Left ventricle myocardium inferior (tissue), 1 donor: ENCODE measurements around the gene ITGAE. TPM values are rescaled to one million over a fixed set of nuclear protein-coding genes. Genes with fewer than 3 reads are reported as not detected.

Experiments used
- DNase-seq: peaks from one replicate; pipeline ENCODE4 v3.0.0-alpha.2; 2020
- H3K27ac ChIP-seq: fragments of 200-600 bp; replicated peaks from 2 replicates; pipeline ENCODE4 v1.8.0; 2021
- H3K27me3 ChIP-seq: fragments of 200-600 bp; 2 replicates; pipeline ENCODE4 v1.8.0; 2021; ENCODE audit warnings: low read depth
- H3K36me3 ChIP-seq: fragments of 200-600 bp; 2 replicates; pipeline ENCODE4 v1.8.0; 2021
- H3K4me1 ChIP-seq: fragments of 200-600 bp; 2 replicates; pipeline ENCODE4 v1.8.0; 2021
- H3K4me3 ChIP-seq: fragments of 200-600 bp; 2 replicates; pipeline ENCODE4 v1.8.0; 2021; ENCODE audit warnings: mild to moderate bottlenecking, moderate library complexity
- H3K9me3 ChIP-seq: fragments of 200-600 bp; replicated peaks from 2 replicates; pipeline ENCODE4 v1.8.0; 2021
- intact Hi-C: fragments of 100-400 bp; cut with micrococcal nuclease; formaldehyde crosslinking; loops from one replicate; pipeline ENCODE4 v1.11.0; 2022
- total RNA-seq: library from RNA; stranded (reverse); fragmentation: NEBNext Ultra II Directional; extraction: Animal tissue kit (Norgen Biotek cat#: 25700); gene quantifications from one replicate; pipeline ENCODE4 v1.2.1, GENCODE V29; 2021
- TF ChIP-seq, protein P1 (sequence below): fragments of 200-600 bp; IDR thresholded peaks from 2 replicates; pipeline ENCODE4 v1.8.0; 2021; ENCODE audit warnings: antibody characterized with exemption, mild to moderate bottlenecking, borderline replicate concordance
- donor health status: DM: no; HTN: yes; CAD: no; lungs with severe emphysema.

Gene ITGAE
- total RNA-seq, 1 donor from 2014 or later = 19.6 TPM

DNA sequence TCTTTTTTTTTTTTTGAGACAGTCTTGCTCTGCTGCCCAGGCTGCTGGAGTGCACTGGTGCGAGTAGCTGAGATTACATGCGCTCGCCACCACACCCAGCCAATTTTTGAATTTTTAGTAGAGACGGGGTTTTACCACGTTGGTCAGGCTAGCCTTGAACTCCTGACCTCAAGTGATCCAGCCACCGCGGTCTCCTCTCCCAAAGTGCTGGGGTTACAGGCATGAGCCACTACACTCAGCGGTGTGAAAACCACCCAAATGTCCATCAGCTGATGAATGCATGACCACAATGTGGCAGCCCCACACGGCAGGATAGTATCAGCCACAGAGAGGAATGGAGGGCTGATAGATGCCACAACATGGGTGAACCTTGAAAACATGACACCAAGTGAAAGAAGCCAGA is 107.2 kb downstream of the ITGAE start:
- TF ChIP-seq, protein P1, sequence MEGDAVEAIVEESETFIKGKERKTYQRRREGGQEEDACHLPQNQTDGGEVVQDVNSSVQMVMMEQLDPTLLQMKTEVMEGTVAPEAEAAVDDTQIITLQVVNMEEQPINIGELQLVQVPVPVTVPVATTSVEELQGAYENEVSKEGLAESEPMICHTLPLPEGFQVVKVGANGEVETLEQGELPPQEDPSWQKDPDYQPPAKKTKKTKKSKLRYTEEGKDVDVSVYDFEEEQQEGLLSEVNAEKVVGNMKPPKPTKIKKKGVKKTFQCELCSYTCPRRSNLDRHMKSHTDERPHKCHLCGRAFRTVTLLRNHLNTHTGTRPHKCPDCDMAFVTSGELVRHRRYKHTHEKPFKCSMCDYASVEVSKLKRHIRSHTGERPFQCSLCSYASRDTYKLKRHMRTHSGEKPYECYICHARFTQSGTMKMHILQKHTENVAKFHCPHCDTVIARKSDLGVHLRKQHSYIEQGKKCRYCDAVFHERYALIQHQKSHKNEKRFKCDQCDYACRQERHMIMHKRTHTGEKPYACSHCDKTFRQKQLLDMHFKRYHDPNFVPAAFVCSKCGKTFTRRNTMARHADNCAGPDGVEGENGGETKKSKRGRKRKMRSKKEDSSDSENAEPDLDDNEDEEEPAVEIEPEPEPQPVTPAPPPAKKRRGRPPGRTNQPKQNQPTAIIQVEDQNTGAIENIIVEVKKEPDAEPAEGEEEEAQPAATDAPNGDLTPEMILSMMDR = no peak
- Histone ChIP-seq H3K27me3 (peaks cover 86% of the 10 kb centered on the region), H3K4me3 (no peak overlapping the region), H3K9me3 (peaks cover 7% of the 10 kb centered on the region), H3K36me3 (no peaks in the 10 kb centered on the region), H3K4me1 (peaks cover 31% of the 10 kb centered on the region), H3K27ac (no peak overlapping the region)
- DNase-seq = no peak
- intact Hi-C loops = no loop called here

DNA sequence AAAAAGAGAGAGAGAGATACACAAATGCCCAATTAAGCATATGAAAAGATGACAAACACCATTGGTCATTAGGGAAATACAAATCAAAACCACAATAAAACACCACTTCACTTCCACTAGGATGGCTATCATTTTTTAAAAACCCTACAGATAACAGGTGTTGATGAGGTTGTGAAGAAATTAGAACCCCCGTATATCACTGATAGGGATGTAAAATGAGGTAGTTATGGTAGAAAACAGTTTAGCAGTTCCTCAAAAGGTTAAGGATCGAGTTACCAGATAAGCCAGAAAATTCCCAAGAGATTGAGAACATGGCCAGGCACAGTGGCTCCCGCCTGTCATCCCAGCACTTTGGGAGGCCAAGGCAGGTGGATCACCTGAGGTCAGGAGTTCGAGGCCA is 107.8 kb downstream of the ITGAE start:
- intact Hi-C loops = no loop called here
- Histone ChIP-seq H3K9me3 (peaks cover 4% of the 10 kb centered on the region), H3K4me3 (no peak overlapping the region), H3K4me1 (peaks cover 31% of the 10 kb centered on the region), H3K27me3 (peaks cover 88% of the 10 kb centered on the region), H3K36me3 (no peaks in the 10 kb centered on the region), H3K27ac (no peak overlapping the region)
- no peak for DNase-seq
- TF ChIP-seq, protein P1 = no peak

DNA sequence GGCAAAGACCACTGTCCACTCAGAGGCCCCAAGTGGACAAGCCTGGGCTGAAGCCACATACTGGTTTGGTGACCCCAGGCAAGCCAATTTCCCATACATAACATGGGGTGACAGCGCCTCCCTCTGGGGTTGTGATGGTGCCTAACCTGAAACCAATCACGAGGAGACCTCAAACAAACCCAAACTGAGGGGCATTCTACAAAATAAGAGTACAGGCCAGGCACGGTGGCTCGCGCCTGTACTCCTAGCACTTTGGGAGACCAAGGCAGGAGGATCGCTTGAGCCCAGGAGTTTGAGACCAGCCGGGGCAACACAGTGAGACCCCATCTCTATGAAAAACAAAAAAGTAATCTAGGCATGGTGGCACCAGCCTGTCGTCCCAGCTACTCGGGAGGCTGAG is 108.6 kb downstream of the ITGAE start:
- intact Hi-C loops = no loop called here
- DNase-seq = no peak
- H3K4me1 ChIP-seq = peaks cover 31% of the 10 kb centered on the region
- no peaks in the 10 kb centered on the region for H3K9me3 ChIP-seq
- H3K27ac ChIP-seq = no peak overlapping the region
- H3K36me3 ChIP-seq = no peaks in the 10 kb centered on the region
- peaks cover 82% of the 10 kb centered on the region for H3K27me3 ChIP-seq
- no peak overlapping the region for H3K4me3 ChIP-seq
- TF ChIP-seq, protein P1 = peak; percentile 11

DNA sequence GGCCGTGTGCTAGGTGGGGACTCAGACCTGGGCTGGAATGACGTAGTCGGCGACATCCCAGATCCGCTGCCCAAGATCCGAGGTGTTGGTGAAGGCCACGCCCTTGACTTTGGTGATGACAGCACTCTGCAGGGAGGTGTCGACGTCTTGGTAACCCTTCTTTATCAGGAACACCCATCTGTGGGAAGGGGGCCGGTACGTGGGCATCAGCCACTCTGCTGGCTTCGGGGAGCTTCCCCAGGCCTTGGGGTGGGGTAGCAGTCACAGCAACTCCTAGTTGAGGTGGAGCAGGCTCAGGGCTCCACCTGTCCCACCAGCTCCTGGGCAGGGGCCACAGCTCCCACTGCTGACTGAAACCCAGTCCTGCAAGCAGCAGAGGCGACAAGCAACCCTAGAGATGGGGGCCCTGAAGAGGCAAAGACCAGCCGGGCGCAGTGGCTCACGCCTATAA is 109.3 kb downstream of the ITGAE start:
- Histone ChIP-seq H3K27me3 (peaks cover 75% of the 10 kb centered on the region), H3K27ac (no peak overlapping the region), H3K36me3 (no peaks in the 10 kb centered on the region), H3K4me1 (peaks cover 24% of the 10 kb centered on the region), H3K4me3 (no peak overlapping the region), H3K9me3 (no peaks in the 10 kb centered on the region)
- intact Hi-C loops = no loop called here
- no peak for DNase-seq
- TF ChIP-seq, protein P1 = no peak

DNA sequence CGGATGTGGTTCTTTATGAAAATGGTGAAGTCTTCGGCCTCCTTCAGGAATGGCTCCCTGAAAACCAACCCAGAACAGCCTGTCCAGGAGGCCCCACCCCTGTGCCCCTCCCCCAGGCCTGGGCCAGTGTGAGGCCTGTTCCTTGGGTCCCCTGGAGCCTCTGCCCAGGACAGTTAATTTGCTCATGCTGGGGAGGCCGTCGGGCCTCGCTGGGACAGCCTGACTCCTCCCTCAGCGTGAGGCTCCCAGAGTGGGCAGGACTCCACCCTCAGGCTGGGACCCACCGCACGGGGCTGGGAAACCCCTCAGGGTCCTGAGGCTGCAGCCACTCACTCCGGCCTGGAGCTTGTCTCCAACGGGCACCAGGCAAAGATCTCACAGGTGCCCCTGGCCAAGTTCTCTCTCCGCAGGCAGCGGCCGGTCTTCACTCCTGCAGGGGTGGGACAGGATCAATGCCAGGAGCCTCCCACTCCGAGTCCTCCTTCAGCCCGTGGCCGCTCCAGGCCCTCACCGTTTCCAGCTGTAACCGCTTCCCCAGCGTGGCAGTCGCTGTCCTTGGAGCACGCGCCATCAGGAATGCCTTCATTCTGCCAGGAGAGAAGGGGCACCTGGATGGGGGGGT is 110.8 kb downstream of the ITGAE start:
- peaks cover 63% of the 10 kb centered on the region for H3K27me3 ChIP-seq
- H3K27ac ChIP-seq = no peak overlapping the region
- H3K36me3 ChIP-seq = no peaks in the 10 kb centered on the region
- H3K4me3 ChIP-seq = no peak overlapping the region
- intact Hi-C loops = no loop called here
- H3K4me1 ChIP-seq = peaks cover 10% of the 10 kb centered on the region
- H3K9me3 ChIP-seq = no peaks in the 10 kb centered on the region
- TF ChIP-seq, protein P1 = no peak
- no peak for DNase-seq
